Measurements from ENCODE around the gene MT1E. TPM values are rescaled to one million over a fixed set of nuclear protein-coding genes. Genes with fewer than 3 reads are reported as not detected.

Gene MT1E
- total and polyA plus RNA-seq, 12 donors = 31.9 to 268 (median 97.0) TPM

DNA sequence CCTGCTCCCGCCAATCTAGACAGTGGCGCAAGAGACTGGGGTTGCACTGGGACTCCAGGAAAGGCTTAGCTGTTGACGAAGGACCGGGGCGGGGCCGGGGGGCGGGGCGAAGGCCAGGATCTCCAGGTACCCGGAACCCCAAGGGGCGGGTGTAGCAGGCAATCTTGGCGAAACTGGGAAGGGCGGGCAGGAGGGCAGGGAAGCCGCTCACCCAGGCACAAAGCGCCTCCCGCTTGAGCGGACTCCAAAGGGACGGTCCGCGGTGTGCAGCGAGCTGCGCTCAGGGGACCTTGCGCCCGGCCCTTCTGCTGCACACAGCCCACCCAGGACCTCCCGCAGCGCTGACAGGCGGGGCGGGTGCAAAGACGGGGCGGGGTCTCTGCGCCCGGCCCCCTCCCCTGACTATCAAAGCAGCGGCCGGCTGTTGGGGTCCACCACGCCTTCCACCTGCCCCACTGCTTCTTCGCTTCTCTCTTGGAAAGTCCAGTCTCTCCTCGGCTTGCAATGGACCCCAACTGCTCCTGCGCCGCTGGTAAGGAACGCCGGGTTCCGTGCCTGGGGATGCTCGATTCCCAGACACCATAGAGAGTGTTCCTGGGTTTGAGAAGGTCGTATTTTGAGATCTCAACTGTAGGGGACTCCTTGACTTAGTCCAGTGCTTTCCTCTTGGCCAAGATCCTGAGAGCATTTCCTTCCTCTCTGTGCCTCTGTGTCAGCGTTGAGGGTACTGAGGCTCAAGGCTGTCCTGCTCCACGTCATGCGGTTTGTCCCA, 32.2 kb downstream of the MT1E start, which contains the start of gene MT1F:
TSS of gene MT1F (plus strand) at position 405 of the 772 bp plus-strand sequence. CDS start at position 505, 100 bp downstream.
- WGBS, 2 donors = 1 to 2% methylated on average over 46 of the region's 46 CpGs

DNA sequence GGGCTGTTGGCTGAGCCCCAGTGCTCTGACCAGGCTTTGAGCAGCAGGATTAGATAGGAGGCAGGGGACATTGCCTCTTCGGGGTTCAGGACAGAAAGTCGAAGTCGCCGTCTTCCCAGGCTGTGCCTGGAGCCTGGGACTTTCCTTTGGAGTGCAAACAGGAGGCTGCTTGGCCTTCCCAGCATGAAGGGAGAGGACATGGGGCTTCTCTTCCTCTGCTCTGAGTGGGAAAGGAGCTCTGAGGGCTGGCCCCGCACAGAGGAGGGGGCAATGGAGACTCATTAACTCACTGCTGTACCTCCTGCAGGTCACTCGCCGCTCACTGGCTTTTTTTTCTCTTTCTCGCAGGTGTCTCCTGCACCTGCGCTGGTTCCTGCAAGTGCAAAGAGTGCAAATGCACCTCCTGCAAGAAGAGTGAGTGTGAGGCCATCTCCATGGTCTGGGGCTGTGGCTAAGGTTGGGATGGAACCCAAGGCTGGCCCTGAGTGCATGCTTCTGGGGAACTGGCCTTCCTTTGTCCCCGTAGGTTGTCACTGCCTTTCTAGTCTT, 32.8 kb downstream of the MT1E start:
- intact Hi-C loops (cut with DNase I) = loop anchor here in 1 of 10 donors (1.0 kb wide), 1 partner anchor 31 kb away; no protein-coding TSS in a partner anchor
- H3K27me3 ChIP-seq = peaks cover 6 to 48% (median 28%) of the 10 kb centered on the region in 7 donors
- H3K4me1 ChIP-seq = peaks cover 0 to 30% (median 16%) of the 10 kb centered on the region in 9 donors
- ATAC-seq (no peak), DNase-seq (no peak)
- WGBS, 2 donors = 36 to 39% methylated on average over 9 to 10 of the region's 10 CpGs
- no peaks in the 10 kb centered on the region for H3K9me3 ChIP-seq
- H3K27ac ChIP-seq = peak overlapping the region in 1 of 10 donors; percentile 88
- peak overlapping the region in 9 of 10 donors; percentile 44 to 75 (median 63) for H3K4me3 ChIP-seq
- H3K36me3 ChIP-seq = no peaks in the 10 kb centered on the region
- TF ChIP-seq, protein P1, sequence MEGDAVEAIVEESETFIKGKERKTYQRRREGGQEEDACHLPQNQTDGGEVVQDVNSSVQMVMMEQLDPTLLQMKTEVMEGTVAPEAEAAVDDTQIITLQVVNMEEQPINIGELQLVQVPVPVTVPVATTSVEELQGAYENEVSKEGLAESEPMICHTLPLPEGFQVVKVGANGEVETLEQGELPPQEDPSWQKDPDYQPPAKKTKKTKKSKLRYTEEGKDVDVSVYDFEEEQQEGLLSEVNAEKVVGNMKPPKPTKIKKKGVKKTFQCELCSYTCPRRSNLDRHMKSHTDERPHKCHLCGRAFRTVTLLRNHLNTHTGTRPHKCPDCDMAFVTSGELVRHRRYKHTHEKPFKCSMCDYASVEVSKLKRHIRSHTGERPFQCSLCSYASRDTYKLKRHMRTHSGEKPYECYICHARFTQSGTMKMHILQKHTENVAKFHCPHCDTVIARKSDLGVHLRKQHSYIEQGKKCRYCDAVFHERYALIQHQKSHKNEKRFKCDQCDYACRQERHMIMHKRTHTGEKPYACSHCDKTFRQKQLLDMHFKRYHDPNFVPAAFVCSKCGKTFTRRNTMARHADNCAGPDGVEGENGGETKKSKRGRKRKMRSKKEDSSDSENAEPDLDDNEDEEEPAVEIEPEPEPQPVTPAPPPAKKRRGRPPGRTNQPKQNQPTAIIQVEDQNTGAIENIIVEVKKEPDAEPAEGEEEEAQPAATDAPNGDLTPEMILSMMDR (IDR thresholded peaks at IDR 0.05) = no peak

More for the DNA sequence above, 32.2 kb downstream of the MT1E start, which contains the start of gene MT1F:
- peak; percentile 59 to 73 for DNase-seq
- ATAC-seq = peak; percentile 73 to 91 (median 83)
- TF ChIP-seq, protein P1 (IDR thresholded peaks at IDR 0.05) = no peak
- Histone ChIP-seq H3K36me3 (no peaks in the 10 kb centered on the region), H3K4me1 (peaks cover 0 to 24% (median 14%) of the 10 kb centered on the region in 9 donors), H3K27me3 (peaks cover 0 to 41% (median 22%) of the 10 kb centered on the region in 7 donors), H3K9me3 (no peaks in the 10 kb centered on the region), H3K27ac (peak within 1 kb of the TSS in 5 of 10 donors; percentile 2 to 88 (median 40)), H3K4me3 (peak within 1 kb of the TSS; percentile 44 to 75 (median 62))
- intact Hi-C loops (cut with DNase I) = loop anchor here in 1 of 10 donors (1.0 kb wide), 1 partner anchor 32 kb away; no protein-coding TSS in a partner anchor

DNA sequence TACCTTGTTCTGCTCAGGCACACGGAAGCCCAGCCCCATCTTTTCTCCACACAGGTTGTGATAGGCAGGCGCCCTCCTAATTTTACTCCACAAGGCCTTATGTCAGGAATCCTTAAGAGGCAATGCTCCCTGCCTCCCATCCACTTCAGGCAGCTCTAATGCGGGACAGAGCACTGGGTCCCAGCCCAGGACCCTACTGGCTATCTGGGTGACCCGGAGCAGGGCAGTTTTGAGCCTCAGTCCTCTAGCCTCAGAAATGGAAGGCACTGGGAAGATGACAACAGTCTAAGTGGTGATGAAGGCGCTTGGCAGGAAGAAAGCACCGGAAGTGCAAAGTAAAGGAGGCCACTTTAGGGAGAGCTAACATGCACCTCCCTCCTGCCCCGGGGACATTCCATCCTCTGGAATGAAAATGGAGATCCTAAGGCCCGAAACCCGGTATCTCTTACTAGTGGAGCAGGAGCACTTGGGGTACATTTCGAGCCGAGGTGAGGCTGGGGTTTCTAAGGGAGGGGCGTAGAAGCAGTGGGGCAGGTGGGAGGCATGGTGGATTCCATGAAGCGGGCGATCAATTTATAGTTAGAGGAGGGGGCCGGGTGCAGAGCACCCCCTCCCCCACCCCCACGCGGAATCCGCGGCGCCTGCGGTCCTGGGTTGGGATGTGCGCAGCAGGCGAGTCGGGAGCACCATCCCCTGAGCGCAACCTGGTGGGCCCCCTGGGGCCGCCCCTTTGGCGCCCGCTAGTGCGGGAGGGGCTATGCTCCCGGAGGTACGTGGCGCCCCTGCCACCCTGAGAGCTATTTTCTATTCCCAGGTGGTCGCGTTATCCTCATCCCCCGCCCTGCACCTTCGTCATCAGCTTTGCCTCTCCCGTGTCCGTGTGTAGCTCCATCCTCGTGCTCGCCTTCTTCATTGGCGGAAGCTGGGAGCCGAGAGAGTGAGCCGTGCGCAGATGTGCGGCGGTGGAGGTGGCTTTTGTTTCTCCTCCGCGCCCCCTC, 37.1 kb downstream of the MT1E start:
- no peaks in the 10 kb centered on the region for H3K9me3 ChIP-seq
- ATAC-seq (no peak), DNase-seq (no peak)
- H3K27ac ChIP-seq = no peak overlapping the region
- WGBS, 2 donors = 12 to 14% methylated on average over 48 of the region's 48 CpGs
- H3K27me3 ChIP-seq = peaks cover 8 to 87% (median 64%) of the 10 kb centered on the region in 7 donors
- H3K36me3 ChIP-seq = no peaks in the 10 kb centered on the region
- TF ChIP-seq, protein P1 (IDR thresholded peaks at IDR 0.05) = no peak
- intact Hi-C loops (cut with DNase I) = loop anchor here in 1 of 10 donors (5.0 kb wide), 1 partner anchor 415 kb away; no protein-coding TSS in a partner anchor
- peaks cover 0 to 27% (median 16%) of the 10 kb centered on the region in 9 donors for H3K4me1 ChIP-seq
- H3K4me3 ChIP-seq = peak overlapping the region in 5 of 10 donors; percentile 20 to 32 (median 25)
